H1 (cell line): ENCODE measurements around the gene FXR2. TPM values are rescaled to one million over a fixed set of nuclear protein-coding genes. Genes with fewer than 3 reads are reported as not detected.

Experiments
- JUN ChIP-seq: IDR thresholded peaks from 2 replicates; pipeline ENCODE4 v1.6.1; 2011; ENCODE audit warnings: low read depth, mild to moderate bottlenecking, improper control_type of control experiment, low read length
- polyA plus RNA-seq, 7 experiments: library from polyadenylated mRNA; depleted of rRNA in 3 of 7; stranded (reverse) in 5 of 7; unstranded in 2 of 7; fragments of >200 nt in 5 of 7; fragments of 200-250 nt in 2 of 7; gene quantifications; 1 replicate in 5 of 7; 2 replicates in 1 of 7; 4 replicates in 1 of 7; pipeline versions ENCODE4 v1.2.1 to v1.2.3, GENCODE V29; 2011 to 2013; ENCODE audit warnings: missing spikeins in 2 of 7, mixed read lengths in 2 of 7
- total RNA-seq: library from RNA; stranded (reverse); fragmentation: NEBNext Ultra II Directional; extraction: Animal tissue kit (Norgen Biotek cat#: 25700); gene quantifications from 2 replicates; pipeline ENCODE4 v1.2.1, GENCODE V29; 2021

Gene FXR2
- total and polyA plus RNA-seq, 2 of the 8 experiments (the other 6 are each of a cell fraction or from before 2014, with no cell fraction given): 26.2 to 44.0 TPM

- TF ChIP-seq JUN: no peak
Observed at GRCh38 chr17:7626956-7627249, 12.2 kb upstream of the FXR2 start (continued).
